Superior temporal gyrus (tissue), 1 donor: ENCODE results near the gene KNSTRN.

Experiments
- DNase-seq: peaks from one replicate; pipeline ENCODE4 v3.0.0-alpha.2; 2016; ENCODE audit errors: extremely low spot score

KNSTRN gene

GRCh38 chr15:40397688-40398412 lies 15.3 kb downstream of the KNSTRN start:
- DNase-seq, result no peak

GRCh38 chr15:40398413-40398873 lies 15.9 kb downstream of the KNSTRN start:
- DNase-seq, result peak; percentile 37

GRCh38 chr15:40399370-40399769 lies 16.8 kb downstream of the KNSTRN start:
- no peak for DNase-seq

DNA sequence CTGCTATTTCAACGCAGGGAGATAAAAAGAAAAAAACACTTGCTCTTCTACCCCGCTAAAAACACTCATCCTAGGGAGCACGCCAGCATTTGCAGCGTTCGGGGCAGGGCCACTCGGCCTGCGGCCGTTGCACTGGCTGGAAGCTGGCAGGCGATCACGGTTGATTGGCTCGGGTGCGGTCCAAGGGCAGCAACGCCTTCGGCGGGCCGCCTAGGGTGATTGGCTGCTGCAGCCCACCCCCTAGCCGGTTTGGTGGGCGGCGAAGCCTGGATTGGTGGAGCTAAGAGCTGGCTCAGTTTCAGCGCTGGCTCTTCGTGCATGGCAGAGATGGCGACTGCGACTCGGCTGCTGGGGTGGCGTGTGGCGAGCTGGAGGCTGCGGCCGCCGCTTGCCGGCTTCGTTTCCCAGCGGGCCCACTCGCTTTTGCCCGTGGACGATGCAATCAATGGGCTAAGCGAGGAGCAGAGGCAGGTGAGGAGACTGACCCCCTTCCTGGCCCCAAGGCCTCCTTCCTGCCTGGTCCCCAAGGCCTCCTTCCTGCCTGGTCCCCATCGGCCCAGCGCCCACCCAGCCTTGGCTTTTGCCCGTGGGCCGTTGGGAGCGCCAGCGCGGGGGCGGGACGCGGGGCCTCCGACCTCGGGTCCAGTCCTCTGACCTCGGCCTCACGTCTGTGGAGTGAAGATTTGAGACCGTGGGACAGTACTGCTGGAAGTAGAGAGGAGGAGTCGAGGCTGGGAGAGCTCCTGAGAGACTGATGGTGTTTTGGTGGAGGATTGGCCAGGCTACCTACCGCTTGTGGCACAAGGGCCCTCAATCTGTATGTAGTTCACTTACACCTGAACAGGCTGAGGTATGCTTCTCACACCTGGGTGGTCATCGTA lies 23.2 kb downstream of the KNSTRN start, which contains the start of gene IVD:
Gene IVD, plus strand, starts transcription at position 295 of the 881 bp plus-strand sequence. Its CDS starts 33 bp downstream, at position 328.
- peak; percentile 98 for DNase-seq

DNA sequence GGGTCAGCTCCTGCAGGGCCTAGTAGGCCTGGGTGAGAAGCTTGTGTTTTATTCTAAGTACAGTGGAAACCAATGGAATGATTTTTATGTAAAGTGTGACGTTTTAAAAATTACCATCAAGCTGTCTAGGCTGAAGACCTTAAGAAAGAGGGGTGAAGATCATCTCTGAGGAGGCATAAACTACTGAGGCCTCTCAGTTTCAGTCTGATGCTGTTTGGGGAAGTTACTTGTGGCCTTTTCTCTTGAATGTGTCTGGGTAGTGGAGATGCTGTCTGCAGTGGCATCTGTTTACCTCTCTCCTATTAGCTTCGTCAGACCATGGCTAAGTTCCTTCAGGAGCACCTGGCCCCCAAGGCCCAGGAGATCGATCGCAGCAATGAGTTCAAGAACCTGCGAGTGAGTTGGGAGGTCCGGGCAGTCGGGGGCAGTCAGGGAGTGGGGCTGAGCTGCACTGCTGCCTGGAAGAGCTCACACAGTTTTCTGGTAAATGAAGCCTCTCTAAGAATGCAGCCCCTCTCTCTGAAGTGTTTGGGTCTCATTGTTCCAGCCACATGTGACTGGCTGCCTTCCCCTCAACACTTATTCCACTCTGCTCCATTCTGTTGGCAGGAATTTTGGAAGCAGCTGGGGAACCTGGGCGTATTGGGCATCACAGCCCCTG lies 24.9 kb downstream of the KNSTRN start:
- no peak for DNase-seq

DNA sequence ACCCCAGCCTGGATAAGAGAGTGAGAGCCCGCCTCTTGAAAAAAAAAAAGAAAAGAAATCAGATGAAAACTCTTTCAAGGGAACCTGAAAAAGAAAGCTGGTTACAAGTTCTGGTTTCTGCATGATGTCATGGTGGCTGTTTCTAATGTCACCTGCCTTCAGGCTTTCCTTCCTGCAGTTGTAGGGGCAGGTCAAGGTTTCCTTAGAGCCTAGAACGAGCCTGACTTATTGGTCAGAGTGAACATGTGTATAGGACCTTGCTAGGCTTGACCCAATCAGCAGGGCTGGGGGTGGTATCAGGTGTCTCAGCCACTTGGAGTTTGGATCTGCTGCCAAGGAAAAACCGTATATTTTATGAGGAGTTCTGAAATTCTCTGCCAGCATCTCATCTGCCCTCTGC lies 26.8 kb downstream of the KNSTRN start:
- no peak for DNase-seq

GRCh38 chr15:40410476-40410875 lies 28.0 kb downstream of the KNSTRN start:
- no peak for DNase-seq

GRCh38 chr15:40412095-40412759 lies 29.7 kb downstream of the KNSTRN start:
- DNase-seq, result no peak

DNA sequence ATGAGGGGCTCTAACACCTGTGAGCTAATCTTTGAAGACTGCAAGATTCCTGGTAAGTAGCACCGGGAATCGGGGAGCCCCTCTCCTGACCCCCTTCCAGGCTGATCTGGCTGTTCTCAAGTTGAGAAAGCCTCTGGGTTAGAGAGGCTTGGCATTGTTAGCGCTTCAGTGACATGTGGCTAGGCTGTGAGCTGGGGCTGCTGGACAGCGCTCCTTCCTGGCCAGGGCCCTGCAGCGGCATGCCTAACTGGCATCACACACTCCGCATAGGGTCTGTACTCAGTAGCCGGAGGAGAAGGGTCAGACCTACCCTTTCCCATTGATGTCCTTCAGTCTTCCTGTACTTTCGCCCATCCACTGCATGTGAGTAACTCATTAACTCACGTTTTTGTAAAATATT lies 30.5 kb downstream of the KNSTRN start:
- DNase-seq, result no peak

- no peak for DNase-seq
Observed at GRCh38 chr15:40414816-40415215, 32.3 kb downstream of the KNSTRN start.

- no peak for DNase-seq
Observed at GRCh38 chr15:40415226-40415625, 32.7 kb downstream of the KNSTRN start.

DNA sequence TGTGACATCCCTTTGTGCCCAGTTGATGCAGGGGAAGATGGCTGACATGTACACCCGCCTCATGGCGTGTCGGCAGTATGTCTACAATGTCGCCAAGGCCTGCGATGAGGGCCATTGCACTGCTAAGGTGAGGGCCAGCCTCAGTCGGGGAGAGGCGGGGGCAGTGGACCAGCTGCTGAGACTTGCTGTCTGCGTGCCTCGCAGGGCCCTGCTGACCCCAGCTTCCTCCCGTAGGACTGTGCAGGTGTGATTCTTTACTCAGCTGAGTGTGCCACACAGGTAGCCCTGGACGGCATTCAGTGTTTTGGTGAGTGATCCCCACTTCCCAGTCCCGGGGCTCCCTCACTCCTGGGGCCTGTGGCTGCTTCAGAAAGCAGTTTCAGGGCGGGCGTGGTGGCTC lies 33.5 kb downstream of the KNSTRN start:
- DNase-seq, result no peak

DNA sequence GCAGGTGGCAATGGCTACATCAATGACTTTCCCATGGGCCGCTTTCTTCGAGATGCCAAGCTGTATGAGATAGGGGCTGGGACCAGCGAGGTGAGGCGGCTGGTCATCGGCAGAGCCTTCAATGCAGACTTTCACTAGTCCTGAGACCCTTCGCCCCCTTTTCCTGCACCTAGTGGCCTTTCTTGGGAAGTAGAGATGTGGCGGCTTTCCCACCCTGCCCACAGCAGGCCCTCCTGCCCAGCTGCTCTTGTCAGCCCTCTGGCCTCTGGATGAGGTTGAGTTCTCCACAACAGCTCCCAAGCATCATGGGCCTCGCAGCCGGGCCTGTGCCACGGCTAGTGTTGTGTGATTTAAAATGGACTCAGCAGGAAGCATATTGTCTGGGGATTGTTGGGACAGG lies 35.6 kb downstream of the KNSTRN start:
- no peak for DNase-seq

GRCh38 chr15:40420071-40420713 lies 37.7 kb downstream of the KNSTRN start:
- DNase-seq, result no peak

GRCh38 chr15:40420793-40421192 lies 38.3 kb downstream of the KNSTRN start:
- no peak for DNase-seq

- peak; percentile 79 for DNase-seq
Observed at GRCh38 chr15:40421246-40422157, 39.0 kb downstream of the KNSTRN start.

DNA sequence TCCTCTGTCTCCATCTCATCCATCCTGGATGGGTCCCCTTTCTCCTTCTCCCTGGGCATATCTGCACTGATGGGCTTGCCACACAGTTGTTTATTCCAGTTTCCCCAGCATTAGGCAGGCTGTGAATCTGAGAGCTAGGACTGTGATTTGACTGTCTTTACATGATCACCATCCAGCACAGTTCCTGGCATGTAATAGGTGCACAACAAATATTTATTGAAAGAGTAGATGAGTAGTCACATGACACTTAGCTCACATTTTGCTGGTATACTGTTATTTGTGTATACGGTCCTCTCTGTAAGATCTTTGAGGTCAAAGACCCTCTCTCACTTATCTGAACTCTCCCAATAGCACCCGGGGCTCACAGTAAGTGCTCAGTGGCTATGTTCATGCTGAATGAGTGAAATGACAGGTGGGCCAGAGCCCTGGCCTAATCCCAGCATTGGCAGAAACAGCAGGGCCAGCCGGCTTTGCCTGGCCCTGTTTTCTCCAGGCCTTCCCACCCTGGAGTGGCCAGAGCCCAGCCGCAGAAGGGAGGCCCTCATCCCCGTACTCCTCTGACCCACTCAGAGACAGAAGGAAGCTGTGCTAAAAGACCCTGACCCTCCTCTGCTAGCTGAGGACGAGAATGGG lies 42.1 kb downstream of the KNSTRN start:
- no peak for DNase-seq

DNA sequence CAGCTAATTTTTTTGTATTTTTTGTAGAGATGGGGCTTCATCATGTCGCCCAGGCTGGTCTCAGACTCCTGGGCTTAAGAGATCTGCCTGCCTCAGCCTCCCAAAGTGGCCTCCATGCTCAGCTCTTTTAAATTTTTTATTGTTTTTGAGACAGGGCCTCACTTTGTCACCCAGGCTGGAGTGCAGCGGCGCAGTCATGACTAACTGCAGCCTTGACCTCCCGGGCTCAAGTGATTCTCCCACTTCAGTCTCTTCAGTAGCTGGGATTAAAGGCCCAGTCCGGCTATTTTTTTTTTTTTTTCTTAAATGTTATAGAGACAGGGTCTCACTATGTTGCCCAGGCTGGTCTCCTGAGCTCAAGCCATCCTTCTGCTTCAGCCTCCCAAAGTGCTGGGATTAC lies 43.2 kb downstream of the KNSTRN start:
- no peak for DNase-seq

DNA sequence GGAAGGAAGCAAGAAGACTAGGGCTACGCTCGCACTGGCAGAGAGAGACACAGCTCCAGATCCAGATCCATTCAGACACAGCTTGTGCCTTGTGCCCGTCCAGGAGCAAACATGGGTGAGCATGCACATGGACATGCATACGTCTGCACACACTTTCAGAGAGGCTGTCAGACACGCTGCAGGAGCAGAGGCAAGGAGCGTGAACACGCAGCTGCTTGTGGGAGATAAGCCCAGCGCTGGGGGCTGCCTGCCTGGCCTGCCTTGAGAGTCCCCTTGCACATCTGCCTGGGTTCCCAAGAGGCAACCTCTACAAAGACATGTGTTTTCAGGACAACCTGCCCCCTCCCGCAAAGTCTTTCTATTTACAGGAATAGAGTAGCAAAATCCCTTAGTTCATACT lies 44.7 kb downstream of the KNSTRN start:
- no peak for DNase-seq

DNA sequence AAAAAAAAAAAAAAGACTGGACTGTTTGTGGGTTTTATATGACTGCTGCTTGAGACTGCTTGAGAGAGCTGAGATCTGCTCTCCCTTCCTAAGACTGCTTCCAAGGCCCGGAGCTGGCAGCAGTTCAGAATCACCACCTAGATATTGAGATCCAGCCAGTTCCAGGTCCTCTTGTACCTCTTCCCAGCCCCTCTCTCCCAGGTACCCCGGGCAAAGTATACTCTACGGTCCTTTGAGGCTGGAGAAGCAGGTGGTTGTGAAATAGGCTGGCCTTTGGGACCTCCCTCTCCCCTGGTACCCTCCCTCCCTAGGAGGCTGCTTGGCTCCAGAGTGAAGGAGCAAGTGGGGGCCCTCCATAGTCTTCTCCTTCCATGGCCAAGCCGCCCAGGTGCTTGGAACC lies 45.7 kb downstream of the KNSTRN start:
- no peak for DNase-seq
